Heart left ventricle (tissue), 16 donors: ENCODE results near the gene COL17A1. TPM values are rescaled to one million over a fixed set of nuclear protein-coding genes. Genes with fewer than 3 reads are reported as not detected.
A peak's percentile ranks its signal among the peaks of the same experiment; 100 is the strongest.

Experiments used
- ATAC-seq, 4 donors: fragments of 200-7000 bp; cut with Tn5 transposase; one replicate each; pipeline ENCODE4 v1.9.1; 2020 to 2022; ENCODE audit warnings: moderate library complexity in 4 of 4, mild to moderate bottlenecking in 3 of 4, moderate number of reproducible peaks in 1 of 4
- DNase-seq, 5 donors: peaks; one replicate each; pipeline ENCODE4 v3.0.0-alpha.2; 2020
- H3K27ac ChIP-seq, 12 donors: fragments of 200-600 bp; sonication (generic) in 4 of 12; one replicate each; pipeline versions ENCODE4 v1.5.0 to v1.8.0; 2016 to 2022; ENCODE audit warnings: mild to moderate bottlenecking in 2 of 12
- H3K27me3 ChIP-seq, 9 donors: fragments of 200-600 bp; sonication (generic) in 2 of 9; one replicate each; pipeline versions ENCODE4 v1.5.1 to v1.8.0; 2016 to 2022; ENCODE audit warnings: mild to moderate bottlenecking in 3 of 9
- H3K36me3 ChIP-seq, 9 donors: fragments of 200-600 bp; sonication (generic) in 2 of 9; one replicate each; pipeline versions ENCODE4 v1.5.0 to v1.8.0; 2018 to 2022; ENCODE audit warnings: mild to moderate bottlenecking in 2 of 9
- H3K4me1 ChIP-seq, 12 donors: fragments of 200-600 bp; sonication (generic) in 4 of 12; one replicate each; pipeline versions ENCODE4 v1.5.0 to v1.8.0; 2016 to 2022; ENCODE audit warnings: mild to moderate bottlenecking in 3 of 12
- H3K4me3 ChIP-seq, 12 donors: fragments of 200-600 bp; sonication (generic) in 4 of 12; one replicate each; pipeline versions ENCODE4 v1.5.0 to v1.8.0; 2017 to 2022; ENCODE audit warnings: mild to moderate bottlenecking in 9 of 12, moderate library complexity in 4 of 12
- H3K9me3 ChIP-seq, 12 donors: fragments of 200-600 bp; sonication (generic) in 4 of 12; one replicate each; pipeline versions ENCODE4 v1.5.0 to v1.8.0; 2016 to 2022; ENCODE audit warnings: mild to moderate bottlenecking in 1 of 12
- CTCF ChIP-seq, 12 donors: fragments of 200-600 bp; sonication (generic) in 4 of 12; IDR thresholded peaks; one replicate each; pipeline versions ENCODE4 v1.5.0 to v1.8.0; 2018 to 2022; ENCODE audit warnings: antibody characterized with exemption in 12 of 12, mild to moderate bottlenecking in 5 of 12
- POLR2A ChIP-seq, 2 donors: fragments of 450-650 bp; IDR thresholded peaks; one replicate each; pipeline ENCODE4 v1.6.1; 2017; ENCODE audit warnings: antibody characterized with exemption in 2 of 2, mild to moderate bottlenecking in 2 of 2, moderate library complexity in 2 of 2
- WGBS, 4 donors: extraction: QIAGEN DNeasy Blood & Tissue Kit in 2 of 4; methylation state at CpG; one replicate each; pipeline versions ENCODE4 v1.1.5 to v1.1.7; 2013 to 2018; 5-methylcytosine and 5-hydroxymethylcytosine counted together
- intact Hi-C, 10 donors: fragments of 100-400 bp; cut with DNase I; formaldehyde crosslinking; loops; one replicate each; pipeline versions ENCODE4 v1.11.1 to v1.14.2; 2022
- polyA plus RNA-seq, 2 donors: library from polyadenylated mRNA; stranded (reverse); fragments of 200-250 nt; gene quantifications; one replicate each; pipeline ENCODE4 v1.2.3, GENCODE V29; 2013
- total RNA-seq, 9 donors: library from RNA; depleted of rRNA in 2 of 9; stranded (reverse); fragments of >200 nt in 2 of 9; fragmentation: NEBNext Ultra II Directional in 3 of 9; extraction: Animal tissue kit (Norgen Biotek cat#: 25700) in 3 of 9; gene quantifications; one replicate each; pipeline versions ENCODE4 v1.1.0 to v1.2.4, GENCODE V29; 2016 to 2023
- donor health status: ischemic (EF 13 %, LVEDD 7.1; RV severe dilation, severe dysfunction).
- donor health status: healthy with polysubstance abuse.
- donor health status: DM: no; HTN: yes; CAD: no.
- donor health status: DM: no; HTN: no; CAD: no.
- donor health status: ischemic (EF 25% LVEDD 6.9; RV normal size, moderate dysfunction).
- donor health status: ischemic (EF 25% LVEDD 5.7; RV mildly dilated, moderate dysfunction).
- donor health status: healthy.
- donor health status: DM: yes; HTN: yes; CAD: no.
- donor health status: ischemic (EF 35%, LVEDD 5.7; RV mildly dilated, moderate dysfunction).
- donor health status: nonischemic (EF 11% LVEDD 7.7; RV severe dilation, severe dysfunction).
- donor health status: DM: yes; HTN: yes; CAD: no.
- donor health status: PGD.
- donor health status: ischemic (EF 29% LVEDD 5.4; RV normal size, mild dysfunction).
- donor health status: nonischemic (EF 23%, LVEDD 6.1; RV moderate dilation, normal function).

The COL17A1 gene
- total and polyA plus RNA-seq, 11 donors = 0.28 to 2.2 (median 0.37) TPM; not detected in 6

- intact Hi-C loops = loop anchor here in 9 of 10 donors (1.0 to 10.0 kb wide), 17 partner anchors 92 to 234 kb away; partner anchors contain the start of genes SLK (in 7 of the 9), STN1 (in 4 of the 9), GSTO1 (in 2 of the 9) and CFAP43 (in 1 of the 9)
- peak in 1 of 2 donors; percentile 22 for TF ChIP-seq POLR2A (IDR thresholded peaks at IDR 0.05)
- TF ChIP-seq CTCF (IDR thresholded peaks at IDR 0.05) = no peak
- peak; percentile 65 to 84 (median 78) for ATAC-seq
- Histone ChIP-seq H3K27ac (peak overlapping the region; percentile 91 to 99 (median 97)), H3K9me3 (no peaks in the 10 kb centered on the region), H3K4me3 (peak overlapping the region; percentile 28 to 87 (median 74)), H3K4me1 (peaks cover 0 to 28% (median 9%) of the 10 kb centered on the region in 12 donors), H3K27me3 (no peaks in the 10 kb centered on the region), H3K36me3 (peaks cover 0 to 23% (median 6%) of the 10 kb centered on the region in 9 donors)
- DNase-seq = peak; percentile 86 to 94 (median 91)
- whole genome bisulfite sequencing, 4 donors = 0 to 1% (median 0%) methylated on average over 28 of the region's 28 CpGs
Observed at GRCh38 chr10:104120903-104121484, 35.3 kb upstream of the COL17A1 start.

- intact Hi-C loops = loop anchor here in 9 of 10 donors (2.0 to 10.0 kb wide), 16 partner anchors 92 to 233 kb away; partner anchors contain the start of genes SLK (in 6 of the 9), STN1 (in 4 of the 9), GSTO1 (in 2 of the 9) and CFAP43 (in 1 of the 9)
Observed at GRCh38 chr10:104120512-104120902, 34.8 kb upstream of the COL17A1 start.

GRCh38 chr10:104119996-104120395 lies 34.3 kb upstream of the COL17A1 start:
- H3K4me1 ChIP-seq = peaks cover 0 to 28% (median 9%) of the 10 kb centered on the region in 12 donors
- ATAC-seq (no peak), DNase-seq (no peak)
- no peaks in the 10 kb centered on the region for H3K27me3 ChIP-seq
- WGBS, 4 donors = 81 to 83% (median 82%) methylated on average over 3 of the region's 3 CpGs
- peak overlapping the region in 8 of 12 donors; percentile 91 to 99 (median 98) for H3K27ac ChIP-seq
- intact Hi-C loops = loop anchor here (2.0 to 10.0 kb wide), 18 partner anchors 88 to 235 kb away; partner anchors contain the start of genes SLK (in 6 of the 10), STN1 (in 4 of the 10), CFAP58 (in 2 of the 10) and GSTO1 (in 2 of the 10)
- no peak for TF ChIP-seq POLR2A (IDR thresholded peaks at IDR 0.05)
- no peak for TF ChIP-seq CTCF (IDR thresholded peaks at IDR 0.05)
- H3K36me3 ChIP-seq = peaks cover 0 to 13% (median 0%) of the 10 kb centered on the region in 9 donors
- H3K4me3 ChIP-seq = peak overlapping the region in 2 of 12 donors; percentile 79 to 87
- no peaks in the 10 kb centered on the region for H3K9me3 ChIP-seq

More at GRCh38 chr10:104120512-104120902, 34.8 kb upstream of the COL17A1 start:
- TF ChIP-seq CTCF (IDR thresholded peaks at IDR 0.05) (no peak), POLR2A (IDR thresholded peaks at IDR 0.05) (no peak)
- H3K27me3 ChIP-seq = no peaks in the 10 kb centered on the region
- WGBS, 4 donors = 31 to 40% (median 34%) methylated on average over 2 of the region's 2 CpGs
- H3K36me3 ChIP-seq = peaks cover 0 to 18% (median 2%) of the 10 kb centered on the region in 9 donors
- H3K4me3 ChIP-seq = peak overlapping the region in 11 of 12 donors; percentile 38 to 87 (median 76)
- DNase-seq (no peak), ATAC-seq (no peak)
- H3K27ac ChIP-seq = peak overlapping the region; percentile 91 to 99 (median 97)
- H3K9me3 ChIP-seq = no peaks in the 10 kb centered on the region
- H3K4me1 ChIP-seq = peaks cover 0 to 28% (median 9%) of the 10 kb centered on the region in 12 donors

GRCh38 chr10:104117839-104118323 lies 32.2 kb upstream of the COL17A1 start:
- WGBS, 4 donors = 60 to 79% (median 70%) methylated on average over 4 of the region's 4 CpGs
- Histone ChIP-seq H3K27ac (no peak overlapping the region), H3K36me3 (no peaks in the 10 kb centered on the region), H3K9me3 (no peaks in the 10 kb centered on the region), H3K27me3 (no peaks in the 10 kb centered on the region), H3K4me1 (peaks cover 0 to 19% (median 9%) of the 10 kb centered on the region in 12 donors), H3K4me3 (no peak overlapping the region)
- ATAC-seq (no peak), DNase-seq (no peak)
- intact Hi-C loops = loop anchor here in 3 of 10 donors (5.0 to 10.0 kb wide), 3 partner anchors 86 to 237 kb away; partner anchors contain the start of gene CFAP58 (in 1 of the 3)
- TF ChIP-seq POLR2A (IDR thresholded peaks at IDR 0.05) (no peak), CTCF (IDR thresholded peaks at IDR 0.05) (no peak)
